Measurements from ENCODE around the gene ADCY2.

GRCh38 chr5:7753596-7753995 lies 357.7 kb downstream of the ADCY2 start:
- TF ChIP-seq CTCF (conservative IDR thresholded peaks at IDR 0.05; ENCODE audit: low read depth, low read length), result no peak
- no peak for TF ChIP-seq EZH2 (IDR thresholded peaks at IDR 0.05; ENCODE audit: borderline replicate concordance, low read depth, low read length, poor library complexity, severe bottlenecking)
